SU-DHL-6 (cell line): ENCODE measurements around the gene RSU1.

Source experiments
- CTCF ChIP-seq: fragments of 200-600 bp; sonication (generic); IDR thresholded peaks from one replicate; pipeline ENCODE4 v1.5.1; 2017; ENCODE audit warnings: antibody characterized with exemption, mild to moderate bottlenecking, low read length, moderate library complexity; ENCODE audit not compliant: insufficient read depth, poor library complexity, severe bottlenecking
- EZH2phosphoT487 ChIP-seq: fragments of 200-600 bp; sonication (generic), shearing (Covaris generic); conservative IDR thresholded peaks from 2 replicates; pipeline ENCODE4 v1.6.1; 2018; ENCODE audit warnings: mild to moderate bottlenecking, antibody characterized with exemption, low read length, moderate library complexity, mixed read lengths

- TF ChIP-seq CTCF (no peak), EZH2phosphoT487 (no peak)
Observed at GRCh38 chr10:16713290-16713689, 103.9 kb downstream of the RSU1 start.
